SK-N-SH treated with all-trans-retinoic acid at 6 μM for 48 hours (cell line): ENCODE data around the gene GATA5.

Experiments used
- ATAC-seq: fragments of 200-7000 bp; cut with Tn5 transposase; 3 replicates; pipeline ENCODE4 v1.9.1; 2020; ENCODE audit warnings: mild to moderate bottlenecking, moderate library complexity
- ARNTL ChIP-seq: fragments of 450-650 bp; formaldehyde crosslinking; IDR thresholded peaks from 2 replicates; pipeline ENCODE4 v1.5.0; 2020; ENCODE audit warnings: low read depth, mild to moderate bottlenecking, moderate library complexity, borderline replicate concordance
- BACH2 ChIP-seq: fragments of 250-450 bp; sonication (Bioruptor Pico); IDR thresholded peaks from 2 replicates; pipeline ENCODE4 v1.9.0; 2021; ENCODE audit warnings: mild to moderate bottlenecking, borderline replicate concordance
- CSDC2 ChIP-seq: fragments of 250-450 bp; sonication (Bioruptor Pico); IDR thresholded peaks from 2 replicates; pipeline ENCODE4 v1.5.0; 2020; ENCODE audit warnings: mild to moderate bottlenecking, moderate library complexity
- CSRNP3 ChIP-seq: fragments of 250-450 bp; sonication (Bioruptor Pico); IDR thresholded peaks from 2 replicates; pipeline ENCODE4 v1.5.1; 2021; ENCODE audit warnings: mild to moderate bottlenecking, moderate library complexity
- ESRRG ChIP-seq: fragments of 250-450 bp; sonication (Bioruptor Pico); IDR thresholded peaks from 2 replicates; pipeline ENCODE4 v1.6.1; 2021; ENCODE audit warnings: mild to moderate bottlenecking
- GLIS3 ChIP-seq: fragments of 250-450 bp; sonication (Bioruptor Pico); IDR thresholded peaks from 2 replicates; pipeline ENCODE4 v1.5.0; 2020; ENCODE audit warnings: mild to moderate bottlenecking, moderate library complexity
- ISL1 ChIP-seq: fragments of 250-450 bp; sonication (Bioruptor Pico); IDR thresholded peaks from 2 replicates; pipeline ENCODE4 v2.1.2; 2022; ENCODE audit warnings: mild to moderate bottlenecking, moderate library complexity
- OSR1 ChIP-seq: fragments of 250-450 bp; sonication (Bioruptor Pico); IDR thresholded peaks from 2 replicates; pipeline ENCODE4 v1.8.0; 2022; ENCODE audit warnings: moderate library complexity, mild to moderate bottlenecking, inconsistent platforms
- POU6F1 ChIP-seq: fragments of 250-450 bp; sonication (Bioruptor Pico); IDR thresholded peaks from 2 replicates; pipeline ENCODE4 v1.8.0; 2021; ENCODE audit warnings: low read depth, mild to moderate bottlenecking, moderate library complexity, borderline replicate concordance
- PPARA ChIP-seq: fragments of 250-450 bp; sonication (Bioruptor Pico); IDR thresholded peaks from 2 replicates; pipeline ENCODE4 v1.5.0; 2020; ENCODE audit warnings: mild to moderate bottlenecking, borderline replicate concordance
- RARB ChIP-seq: fragments of 250-450 bp; sonication (Bioruptor Pico); IDR thresholded peaks from 2 replicates; pipeline ENCODE4 v1.8.0; 2021; ENCODE audit warnings: mild to moderate bottlenecking, moderate library complexity
- SNAI2 ChIP-seq: fragments of 250-450 bp; sonication (Bioruptor Pico); IDR thresholded peaks from 2 replicates; pipeline ENCODE4 v1.5.0; 2020; ENCODE audit warnings: mild to moderate bottlenecking, moderate library complexity
- TCF4 ChIP-seq: fragments of 250-450 bp; sonication (Bioruptor Pico); IDR thresholded peaks from 2 replicates; pipeline ENCODE4 v1.8.0; 2021; ENCODE audit warnings: mild to moderate bottlenecking, moderate library complexity, borderline replicate concordance
- TOX ChIP-seq: fragments of 250-450 bp; sonication (Bioruptor Pico); IDR thresholded peaks from 2 replicates; pipeline ENCODE4 v1.8.0; 2021; ENCODE audit warnings: mild to moderate bottlenecking, moderate library complexity, borderline replicate concordance
- TSHZ2 ChIP-seq: fragments of 250-450 bp; sonication (Bioruptor Pico); IDR thresholded peaks from 2 replicates; pipeline ENCODE4 v1.5.0; 2020; ENCODE audit warnings: mild to moderate bottlenecking, moderate library complexity
- ZC3H10 ChIP-seq: fragments of 250-450 bp; sonication (Bioruptor Pico); IDR thresholded peaks from 2 replicates; pipeline ENCODE4 v1.5.1; 2021; ENCODE audit warnings: mild to moderate bottlenecking, moderate library complexity
- ZFP3 ChIP-seq: fragments of 250-450 bp; sonication (Bioruptor Pico); IDR thresholded peaks from 2 replicates; pipeline ENCODE4 v1.5.0; 2020; ENCODE audit warnings: mild to moderate bottlenecking, moderate library complexity
- ZFP30 ChIP-seq: fragments of 450-650 bp; formaldehyde crosslinking; IDR thresholded peaks from 2 replicates; pipeline ENCODE4 v1.5.0; 2022; ENCODE audit warnings: mild to moderate bottlenecking, moderate library complexity
- ZNF565 ChIP-seq: fragments of 450-650 bp; formaldehyde crosslinking; conservative IDR thresholded peaks from 2 replicates; pipeline ENCODE4 v1.5.0; 2020; ENCODE audit warnings: low read depth, mild to moderate bottlenecking, moderate library complexity
- ZNF70 ChIP-seq: fragments of 450-650 bp; formaldehyde crosslinking; IDR thresholded peaks from 2 replicates; pipeline ENCODE4 v1.5.0; 2020; ENCODE audit warnings: mild to moderate bottlenecking, moderate library complexity
- ZNF8 ChIP-seq: fragments of 450-650 bp; formaldehyde crosslinking; IDR thresholded peaks from 2 replicates; pipeline ENCODE4 v1.5.0; 2020; ENCODE audit warnings: mild to moderate bottlenecking, moderate library complexity
- TF ChIP-seq, protein P1 (sequence below): fragments of 250-450 bp; sonication (Bioruptor Pico); IDR thresholded peaks from 2 replicates; pipeline ENCODE4 v1.8.0; 2020; ENCODE audit warnings: mild to moderate bottlenecking, moderate library complexity, borderline replicate concordance
- TF ChIP-seq, protein P2 (sequence below): fragments of 250-450 bp; sonication (Bioruptor Pico); IDR thresholded peaks from 2 replicates; pipeline ENCODE4 v1.5.1; 2020; ENCODE audit warnings: low read depth, mild to moderate bottlenecking, moderate library complexity

Gene GATA5

DNA sequence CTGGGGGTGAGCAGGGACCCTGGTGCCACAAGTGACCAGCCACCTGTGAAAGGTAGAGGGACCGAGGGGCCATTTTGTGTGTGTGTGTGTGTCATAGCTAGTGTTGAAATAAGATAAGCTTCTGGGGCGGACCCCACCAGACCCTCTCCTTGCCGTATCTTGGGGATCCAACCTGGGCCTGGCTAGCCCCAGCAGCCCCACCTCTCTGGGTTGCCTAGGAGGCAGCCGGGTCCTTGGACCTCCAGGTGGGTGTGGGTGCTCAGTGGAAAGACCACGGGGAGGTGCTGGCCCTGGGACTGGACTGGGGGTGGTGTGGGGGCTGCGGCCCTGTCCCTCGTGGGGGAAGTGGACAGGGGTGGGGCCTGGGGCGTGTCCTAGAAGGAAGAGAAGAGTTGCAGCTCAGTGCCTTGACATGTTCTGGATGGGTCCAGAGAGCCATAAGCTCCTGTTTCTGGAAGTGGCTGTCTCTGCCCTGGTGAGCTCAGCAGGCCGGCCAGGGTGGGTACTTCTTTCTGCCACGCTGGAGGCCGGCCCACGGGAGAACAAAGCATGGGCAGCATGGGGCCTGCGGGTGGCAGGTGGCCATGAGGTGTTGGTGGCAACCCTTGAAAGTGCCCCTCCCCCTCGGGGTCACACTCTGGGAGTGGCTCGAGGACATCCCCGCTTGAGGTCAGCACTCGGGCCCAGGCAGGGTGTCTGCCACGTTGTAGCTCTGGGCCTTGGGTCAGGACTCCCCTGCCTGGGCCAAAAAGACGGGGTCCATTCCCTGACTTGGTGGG is 56.9 kb downstream of the GATA5 start:
- no peak for ATAC-seq
- no peak for TF ChIP-seq ZC3H10 (CRISPR knock-in tag)
- TF ChIP-seq, protein P1, sequence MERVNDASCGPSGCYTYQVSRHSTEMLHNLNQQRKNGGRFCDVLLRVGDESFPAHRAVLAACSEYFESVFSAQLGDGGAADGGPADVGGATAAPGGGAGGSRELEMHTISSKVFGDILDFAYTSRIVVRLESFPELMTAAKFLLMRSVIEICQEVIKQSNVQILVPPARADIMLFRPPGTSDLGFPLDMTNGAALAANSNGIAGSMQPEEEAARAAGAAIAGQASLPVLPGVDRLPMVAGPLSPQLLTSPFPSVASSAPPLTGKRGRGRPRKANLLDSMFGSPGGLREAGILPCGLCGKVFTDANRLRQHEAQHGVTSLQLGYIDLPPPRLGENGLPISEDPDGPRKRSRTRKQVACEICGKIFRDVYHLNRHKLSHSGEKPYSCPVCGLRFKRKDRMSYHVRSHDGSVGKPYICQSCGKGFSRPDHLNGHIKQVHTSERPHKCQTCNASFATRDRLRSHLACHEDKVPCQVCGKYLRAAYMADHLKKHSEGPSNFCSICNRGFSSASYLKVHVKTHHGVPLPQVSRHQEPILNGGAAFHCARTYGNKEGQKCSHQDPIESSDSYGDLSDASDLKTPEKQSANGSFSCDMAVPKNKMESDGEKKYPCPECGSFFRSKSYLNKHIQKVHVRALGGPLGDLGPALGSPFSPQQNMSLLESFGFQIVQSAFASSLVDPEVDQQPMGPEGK (CRISPR knock-in tag): no peak
- TF ChIP-seq SNAI2 (CRISPR knock-in tag): no peak
- no peak for TF ChIP-seq RARB (CRISPR knock-in tag)
- TF ChIP-seq ZFP3 (CRISPR knock-in tag): no peak
- TF ChIP-seq TOX (CRISPR knock-in tag): no peak
- TF ChIP-seq CSDC2: no peak
- TF ChIP-seq ARNTL (CRISPR knock-in tag): no peak
- no peak for TF ChIP-seq ZNF70
- TF ChIP-seq TCF4: no peak
- TF ChIP-seq ZFP30 (CRISPR knock-in tag): no peak
- no peak for TF ChIP-seq GLIS3 (CRISPR knock-in tag)
- no peak for TF ChIP-seq OSR1 (CRISPR knock-in tag)
- TF ChIP-seq, protein P2, sequence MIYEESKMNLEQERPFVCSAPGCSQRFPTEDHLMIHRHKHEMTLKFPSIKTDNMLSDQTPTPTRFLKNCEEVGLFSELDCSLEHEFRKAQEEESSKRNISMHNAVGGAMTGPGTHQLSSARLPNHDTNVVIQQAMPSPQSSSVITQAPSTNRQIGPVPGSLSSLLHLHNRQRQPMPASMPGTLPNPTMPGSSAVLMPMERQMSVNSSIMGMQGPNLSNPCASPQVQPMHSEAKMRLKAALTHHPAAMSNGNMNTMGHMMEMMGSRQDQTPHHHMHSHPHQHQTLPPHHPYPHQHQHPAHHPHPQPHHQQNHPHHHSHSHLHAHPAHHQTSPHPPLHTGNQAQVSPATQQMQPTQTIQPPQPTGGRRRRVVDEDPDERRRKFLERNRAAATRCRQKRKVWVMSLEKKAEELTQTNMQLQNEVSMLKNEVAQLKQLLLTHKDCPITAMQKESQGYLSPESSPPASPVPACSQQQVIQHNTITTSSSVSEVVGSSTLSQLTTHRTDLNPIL (CRISPR knock-in tag): no peak
- no peak for TF ChIP-seq TSHZ2 (CRISPR knock-in tag)
- TF ChIP-seq POU6F1 (CRISPR knock-in tag): no peak
- no peak for TF ChIP-seq BACH2 (CRISPR knock-in tag)
- no peak for TF ChIP-seq CSRNP3 (CRISPR knock-in tag)
- TF ChIP-seq ZNF565: no peak

GRCh38 chr20:62417981-62418708 is 57.6 kb downstream of the GATA5 start:
- no peak for ATAC-seq
- TF ChIP-seq SNAI2 (CRISPR knock-in tag): no peak
- TF ChIP-seq ZC3H10 (CRISPR knock-in tag): no peak
- TF ChIP-seq ZNF565: no peak
- TF ChIP-seq CSRNP3 (CRISPR knock-in tag): no peak
- no peak for TF ChIP-seq OSR1 (CRISPR knock-in tag)
- TF ChIP-seq ARNTL (CRISPR knock-in tag): no peak
- no peak for TF ChIP-seq GLIS3 (CRISPR knock-in tag)
- no peak for TF ChIP-seq ZNF8 (CRISPR knock-in tag)
- TF ChIP-seq BACH2 (CRISPR knock-in tag): no peak
- TF ChIP-seq ZNF70: no peak
- TF ChIP-seq ESRRG (CRISPR knock-in tag): no peak
- TF ChIP-seq TOX (CRISPR knock-in tag): no peak
- TF ChIP-seq PPARA: no peak
- no peak for TF ChIP-seq RARB (CRISPR knock-in tag)
- TF ChIP-seq ISL1 (CRISPR knock-in tag): no peak
- TF ChIP-seq CSDC2: no peak
- TF ChIP-seq POU6F1 (CRISPR knock-in tag): no peak
